DND-41 (cell line): ENCODE measurements around the gene CDC6.

Source experiments
- EZH2 ChIP-seq: IDR thresholded peaks from 3 replicates; pipeline ENCODE4 v1.6.1; 2012; ENCODE audit warnings: borderline replicate concordance, low read depth, mild to moderate bottlenecking, moderate library complexity, low read length, inconsistent platforms; ENCODE audit not compliant: severe bottlenecking
- TF ChIP-seq, protein P1 (sequence below): IDR thresholded peaks from 2 replicates; pipeline ENCODE4 v1.5.1; 2012; ENCODE audit warnings: borderline replicate concordance, low read length, moderate library complexity, mild to moderate bottlenecking; ENCODE audit not compliant: poor library complexity, severe bottlenecking; ENCODE audit errors: extremely low read depth

- TF ChIP-seq, protein P1, sequence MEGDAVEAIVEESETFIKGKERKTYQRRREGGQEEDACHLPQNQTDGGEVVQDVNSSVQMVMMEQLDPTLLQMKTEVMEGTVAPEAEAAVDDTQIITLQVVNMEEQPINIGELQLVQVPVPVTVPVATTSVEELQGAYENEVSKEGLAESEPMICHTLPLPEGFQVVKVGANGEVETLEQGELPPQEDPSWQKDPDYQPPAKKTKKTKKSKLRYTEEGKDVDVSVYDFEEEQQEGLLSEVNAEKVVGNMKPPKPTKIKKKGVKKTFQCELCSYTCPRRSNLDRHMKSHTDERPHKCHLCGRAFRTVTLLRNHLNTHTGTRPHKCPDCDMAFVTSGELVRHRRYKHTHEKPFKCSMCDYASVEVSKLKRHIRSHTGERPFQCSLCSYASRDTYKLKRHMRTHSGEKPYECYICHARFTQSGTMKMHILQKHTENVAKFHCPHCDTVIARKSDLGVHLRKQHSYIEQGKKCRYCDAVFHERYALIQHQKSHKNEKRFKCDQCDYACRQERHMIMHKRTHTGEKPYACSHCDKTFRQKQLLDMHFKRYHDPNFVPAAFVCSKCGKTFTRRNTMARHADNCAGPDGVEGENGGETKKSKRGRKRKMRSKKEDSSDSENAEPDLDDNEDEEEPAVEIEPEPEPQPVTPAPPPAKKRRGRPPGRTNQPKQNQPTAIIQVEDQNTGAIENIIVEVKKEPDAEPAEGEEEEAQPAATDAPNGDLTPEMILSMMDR: no peak
- TF ChIP-seq EZH2: no peak
Measured at GRCh38 chr17:40352779-40353394, 65.2 kb downstream of the CDC6 start.
